H1 (cell line): ENCODE results near the gene CDON. TPM values are rescaled to one million over a fixed set of nuclear protein-coding genes. Genes with fewer than 3 reads are reported as not detected.
A peak's percentile ranks its signal among the peaks of the same experiment; 100 is the strongest.

Experiments
- BACH1 ChIP-seq: IDR thresholded peaks from 2 replicates; pipeline ENCODE4 v1.6.1; 2012; ENCODE audit warnings: low read length, improper control_type of control experiment
- CBX8 ChIP-seq: fragments of 300-800, 300-1000 bp; sonication (generic); IDR thresholded peaks from 2 replicates; pipeline ENCODE4 v1.7.1; 2016; ENCODE audit warnings: low read depth, low read length, borderline replicate concordance
- CHD1 ChIP-seq: IDR thresholded peaks from 2 replicates; pipeline ENCODE4 v1.6.1; 2012; ENCODE audit warnings: low read depth, low read length, improper control_type of control experiment
- FOSL1 ChIP-seq: IDR thresholded peaks from 2 replicates; pipeline ENCODE4 v1.6.1; 2011; ENCODE audit warnings: mild to moderate bottlenecking, low read depth, low read length, moderate library complexity; ENCODE audit not compliant: insufficient read depth
- HDAC2 ChIP-seq, 2 experiments: fragments of 300-600 bp in 1 of 2; sonication (generic) in 1 of 2; IDR thresholded peaks; 2 replicates each; pipeline ENCODE4 v1.6.1; 2011 to 2012; ENCODE audit warnings: low read depth in 2 of 2, low read length in 2 of 2, mild to moderate bottlenecking in 2 of 2, moderate library complexity in 2 of 2, borderline replicate concordance in 1 of 2, inconsistent platforms in 1 of 2
- KDM4A ChIP-seq: IDR thresholded peaks from one replicate; pipeline ENCODE4 v1.7.1; 2012; ENCODE audit warnings: low read depth, mild to moderate bottlenecking, moderate library complexity, low read length, inconsistent platforms; ENCODE audit not compliant: severe bottlenecking
- POU5F1 ChIP-seq: IDR thresholded peaks from 2 replicates; pipeline ENCODE4 v1.6.1; 2011; ENCODE audit warnings: low read depth, mild to moderate bottlenecking, low read length, moderate library complexity
- RAD21 ChIP-seq, 2 experiments: IDR thresholded peaks in 1 of 2; conservative IDR thresholded peaks in 1 of 2; 2 replicates each; pipeline ENCODE4 v1.6.1; 2011; ENCODE audit warnings: low read depth in 2 of 2, low read length in 2 of 2, improper control_type of control experiment in 1 of 2, inconsistent platforms in 1 of 2, mild to moderate bottlenecking in 1 of 2, moderate library complexity in 1 of 2
- RBBP5 ChIP-seq: IDR thresholded peaks from 2 replicates; pipeline ENCODE4 v1.7.1; 2012; ENCODE audit warnings: low read depth, mild to moderate bottlenecking, inconsistent platforms, low read length, moderate library complexity, borderline replicate concordance
- RFX5 ChIP-seq: IDR thresholded peaks from 2 replicates; pipeline ENCODE4 v1.6.1; 2011; ENCODE audit warnings: low read depth, low read length, improper control_type of control experiment, borderline replicate concordance
- RNF2 ChIP-seq: fragments of 200-900, 300-1000 bp; sonication (generic); IDR thresholded peaks from 2 replicates; pipeline ENCODE4 v1.7.1; 2016; ENCODE audit warnings: borderline replicate concordance, low read depth, mild to moderate bottlenecking, antibody characterized with exemption, low read length; ENCODE audit not compliant: poor library complexity, severe bottlenecking; ENCODE audit errors: missing control alignments
- TEAD4 ChIP-seq: IDR thresholded peaks from 2 replicates; pipeline ENCODE4 v1.6.1; 2012; ENCODE audit warnings: low read depth, low read length, inconsistent platforms, mixed read lengths
- polyA plus RNA-seq, 7 experiments: library from polyadenylated mRNA; depleted of rRNA in 3 of 7; stranded (reverse) in 5 of 7; unstranded in 2 of 7; fragments of >200 nt in 5 of 7; fragments of 200-250 nt in 2 of 7; gene quantifications; 1 replicate in 5 of 7; 2 replicates in 1 of 7; 4 replicates in 1 of 7; pipeline versions ENCODE4 v1.2.1 to v1.2.3, GENCODE V29; 2011 to 2013; ENCODE audit warnings: missing spikeins in 2 of 7, mixed read lengths in 2 of 7
- total RNA-seq: library from RNA; stranded (reverse); fragmentation: NEBNext Ultra II Directional; extraction: Animal tissue kit (Norgen Biotek cat#: 25700); gene quantifications from 2 replicates; pipeline ENCODE4 v1.2.1, GENCODE V29; 2021
- TF ChIP-seq, protein P1 (sequence below): IDR thresholded peaks from 2 replicates; pipeline ENCODE4 v1.6.1; 2012; ENCODE audit warnings: inconsistent platforms
- TF ChIP-seq, protein P2 (sequence below), 3 experiments: IDR thresholded peaks; 1 replicate in 2 of 3; 2 replicates in 1 of 3; pipeline versions ENCODE4 v1.5.1 to v1.6.1; 2011; ENCODE audit warnings: low read length in 3 of 3, mild to moderate bottlenecking in 3 of 3, inconsistent platforms in 2 of 3, low read depth in 1 of 3, moderate library complexity in 1 of 3; ENCODE audit not compliant: insufficient read depth in 1 of 3; ENCODE audit errors: control extremely low read depth in 1 of 3

The CDON gene
- total and polyA plus RNA-seq, 2 of the 8 experiments (the other 6 are each of a cell fraction or from before 2014, with no cell fraction given): 11.0 to 32.5 TPM

DNA sequence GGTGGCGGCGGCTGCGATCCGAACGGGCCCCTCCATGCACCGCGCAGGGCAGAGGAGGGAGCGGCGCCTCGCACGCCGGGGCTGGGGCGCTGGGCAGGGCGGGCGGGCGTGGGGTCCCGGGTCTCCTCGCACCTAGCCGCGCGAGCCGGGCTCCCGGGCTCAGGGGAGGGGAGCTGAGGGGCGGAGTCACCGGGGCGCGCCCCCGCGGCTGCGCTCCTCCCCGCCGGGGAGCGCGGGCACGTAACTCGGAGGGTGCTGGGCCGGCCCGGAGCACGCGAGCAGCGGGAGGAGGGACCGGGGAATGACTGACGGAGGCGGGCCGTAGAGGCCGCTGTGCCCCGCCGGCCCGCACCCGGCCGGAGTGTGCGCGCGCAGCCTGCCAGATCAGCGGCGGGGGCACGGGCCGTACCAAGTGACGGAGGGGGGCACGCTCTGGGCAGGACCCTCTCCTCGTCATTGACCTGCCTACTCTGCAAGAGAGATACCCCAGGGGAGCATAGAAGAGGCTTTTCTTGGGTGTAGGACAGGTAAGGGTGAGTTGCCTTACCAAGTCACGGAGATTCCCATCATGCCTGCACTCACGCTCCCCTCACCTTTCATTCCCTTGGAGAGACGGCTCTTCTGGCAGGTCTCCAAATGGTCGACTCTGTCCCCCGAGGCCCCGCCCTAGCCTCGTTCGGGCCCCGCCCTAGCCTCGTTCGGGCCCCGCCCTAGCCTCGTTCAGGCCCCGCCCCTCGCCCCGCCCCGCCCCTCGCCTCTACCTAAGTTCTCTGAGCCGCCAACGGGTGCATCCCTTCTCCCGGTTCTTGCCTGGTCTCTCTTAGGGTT is at the start of gene CDON (continued):
- TF ChIP-seq POU5F1 (no peak), CBX8 (no peak), KDM4A (peak; percentile 64), RBBP5 (no peak), RFX5 (no peak), RAD21 (IDR thresholded peaks at IDR 0.05 in 1 of 2, conservative IDR thresholded peaks at IDR 0.05 in 1 of 2; ENCODE audit: low read depth in 2 of 2, low read length in 2 of 2) (peak in 1 of 2 experiments; percentile 23; a peak in 1 of 4 replicates), CHD1 (peak; percentile 99), TEAD4 (no peak), FOSL1 (no peak), BACH1 (no peak), HDAC2 (IDR thresholded peaks at IDR 0.05; ENCODE audit: borderline replicate concordance in 1 of 2, low read depth in 2 of 2, low read length in 2 of 2) (no peak), RNF2 (no peak)
- TF ChIP-seq, protein P1, sequence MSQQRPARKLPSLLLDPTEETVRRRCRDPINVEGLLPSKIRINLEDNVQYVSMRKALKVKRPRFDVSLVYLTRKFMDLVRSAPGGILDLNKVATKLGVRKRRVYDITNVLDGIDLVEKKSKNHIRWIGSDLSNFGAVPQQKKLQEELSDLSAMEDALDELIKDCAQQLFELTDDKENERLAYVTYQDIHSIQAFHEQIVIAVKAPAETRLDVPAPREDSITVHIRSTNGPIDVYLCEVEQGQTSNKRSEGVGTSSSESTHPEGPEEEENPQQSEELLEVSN: no peak
- TF ChIP-seq, protein P2, sequence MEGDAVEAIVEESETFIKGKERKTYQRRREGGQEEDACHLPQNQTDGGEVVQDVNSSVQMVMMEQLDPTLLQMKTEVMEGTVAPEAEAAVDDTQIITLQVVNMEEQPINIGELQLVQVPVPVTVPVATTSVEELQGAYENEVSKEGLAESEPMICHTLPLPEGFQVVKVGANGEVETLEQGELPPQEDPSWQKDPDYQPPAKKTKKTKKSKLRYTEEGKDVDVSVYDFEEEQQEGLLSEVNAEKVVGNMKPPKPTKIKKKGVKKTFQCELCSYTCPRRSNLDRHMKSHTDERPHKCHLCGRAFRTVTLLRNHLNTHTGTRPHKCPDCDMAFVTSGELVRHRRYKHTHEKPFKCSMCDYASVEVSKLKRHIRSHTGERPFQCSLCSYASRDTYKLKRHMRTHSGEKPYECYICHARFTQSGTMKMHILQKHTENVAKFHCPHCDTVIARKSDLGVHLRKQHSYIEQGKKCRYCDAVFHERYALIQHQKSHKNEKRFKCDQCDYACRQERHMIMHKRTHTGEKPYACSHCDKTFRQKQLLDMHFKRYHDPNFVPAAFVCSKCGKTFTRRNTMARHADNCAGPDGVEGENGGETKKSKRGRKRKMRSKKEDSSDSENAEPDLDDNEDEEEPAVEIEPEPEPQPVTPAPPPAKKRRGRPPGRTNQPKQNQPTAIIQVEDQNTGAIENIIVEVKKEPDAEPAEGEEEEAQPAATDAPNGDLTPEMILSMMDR (IDR thresholded peaks at IDR 0.05; ENCODE audit: control extremely low read depth in 1 of 3, insufficient read depth in 1 of 3, low read depth in 1 of 3, low read length in 3 of 3): no peak
